ENCODE data around the gene PODXL.
"Not testable (repeated sequence)": the region's sequence is repeated elsewhere in the genome, so short reads cannot be mapped to it uniquely, and the experiment has no call there.

The PODXL gene

DNA sequence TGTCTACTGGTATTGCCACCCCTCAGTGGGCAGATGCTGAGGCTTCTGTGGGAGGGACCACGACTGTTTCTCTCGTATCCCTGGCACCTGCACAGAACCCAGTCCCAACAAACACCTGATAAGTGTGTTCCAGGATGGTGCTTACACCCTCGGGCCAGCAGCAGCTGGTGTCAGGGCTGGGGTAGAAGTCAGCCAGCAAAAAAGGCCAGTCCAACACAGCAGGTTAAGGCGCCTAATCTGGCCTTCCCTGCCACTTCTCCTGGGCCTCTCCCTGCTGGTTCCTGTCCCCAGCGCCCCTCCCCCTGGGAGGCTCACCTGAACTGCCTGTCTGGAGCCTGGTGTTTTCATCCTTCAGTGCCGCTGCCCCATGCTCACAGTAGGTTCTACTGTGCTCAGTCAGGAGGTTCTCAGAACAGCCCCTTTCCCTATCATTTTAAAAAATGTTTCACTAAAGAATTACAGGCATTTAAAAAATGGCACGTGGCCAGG is 20.0 kb downstream of the PODXL start:
- DNase-seq = no peak

DNA sequence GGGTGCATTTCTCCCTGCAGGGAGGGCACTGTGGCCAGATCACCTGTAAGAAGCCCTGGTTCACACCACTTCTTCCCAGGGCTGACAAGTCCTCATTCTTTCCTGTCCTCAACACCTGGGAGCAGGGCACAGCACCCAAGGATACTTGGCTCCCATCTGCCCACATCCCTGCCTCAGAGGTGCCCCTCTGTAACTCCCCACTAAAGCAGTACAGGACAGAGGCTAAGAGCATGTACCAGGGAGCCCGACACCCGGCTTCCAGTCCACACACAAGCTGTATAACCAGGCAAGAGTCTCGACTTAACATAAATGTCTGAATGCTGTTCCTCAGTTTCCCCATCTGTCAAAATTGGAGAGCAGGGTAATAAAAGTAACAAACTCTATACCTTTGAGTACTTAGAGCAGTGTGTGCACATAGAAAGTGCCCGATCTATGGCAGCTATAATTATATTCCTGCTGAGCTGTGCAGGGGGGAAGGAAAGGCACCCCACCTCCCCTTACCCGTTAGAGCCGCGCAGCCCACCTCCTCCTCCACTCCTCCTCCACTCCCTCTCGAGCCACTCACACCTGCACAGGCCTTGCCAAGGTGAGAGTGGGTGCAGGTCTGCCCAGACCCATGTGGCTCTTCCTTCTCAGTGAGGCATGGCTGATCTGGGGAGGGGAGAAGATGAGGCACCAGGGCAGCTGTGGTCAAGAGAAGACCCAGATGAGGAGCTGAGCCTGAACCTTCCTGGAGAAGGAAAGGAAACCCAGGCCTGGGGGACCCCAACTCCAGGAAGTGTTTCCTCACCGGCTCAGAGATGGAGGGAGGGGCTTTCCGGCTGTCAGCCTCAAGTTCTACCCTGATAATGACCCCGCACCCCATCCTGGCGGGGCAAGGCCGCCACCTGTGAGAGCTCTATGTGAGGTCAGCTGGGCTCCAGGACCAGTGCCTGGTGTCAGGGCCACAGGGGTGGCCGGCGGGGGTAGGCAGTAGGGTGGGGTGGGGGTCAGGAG is 22.6 kb downstream of the PODXL start:
- DNase-seq = no peak

DNA sequence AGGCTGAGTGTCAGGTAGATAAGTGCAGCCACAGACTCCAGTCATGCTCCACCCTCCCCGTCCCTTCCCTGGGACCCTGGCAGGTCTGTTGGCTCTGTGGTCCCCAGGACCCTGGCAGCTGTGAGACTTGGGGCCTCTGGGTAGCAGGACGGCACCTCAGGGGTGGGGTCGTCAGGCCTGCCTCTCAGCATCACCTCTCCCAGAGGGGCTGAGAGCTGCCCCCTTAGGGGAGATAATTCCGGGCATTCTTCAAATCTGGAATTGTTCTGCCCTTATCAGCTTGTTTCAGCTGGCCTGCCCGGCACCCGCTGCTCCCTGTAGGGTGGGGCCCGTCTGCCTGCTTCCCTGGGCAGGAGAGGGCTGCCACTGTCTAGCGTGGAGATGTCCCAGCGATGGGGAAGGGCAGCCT is 23.3 kb downstream of the PODXL start:
- DNase-seq = no peak

DNA sequence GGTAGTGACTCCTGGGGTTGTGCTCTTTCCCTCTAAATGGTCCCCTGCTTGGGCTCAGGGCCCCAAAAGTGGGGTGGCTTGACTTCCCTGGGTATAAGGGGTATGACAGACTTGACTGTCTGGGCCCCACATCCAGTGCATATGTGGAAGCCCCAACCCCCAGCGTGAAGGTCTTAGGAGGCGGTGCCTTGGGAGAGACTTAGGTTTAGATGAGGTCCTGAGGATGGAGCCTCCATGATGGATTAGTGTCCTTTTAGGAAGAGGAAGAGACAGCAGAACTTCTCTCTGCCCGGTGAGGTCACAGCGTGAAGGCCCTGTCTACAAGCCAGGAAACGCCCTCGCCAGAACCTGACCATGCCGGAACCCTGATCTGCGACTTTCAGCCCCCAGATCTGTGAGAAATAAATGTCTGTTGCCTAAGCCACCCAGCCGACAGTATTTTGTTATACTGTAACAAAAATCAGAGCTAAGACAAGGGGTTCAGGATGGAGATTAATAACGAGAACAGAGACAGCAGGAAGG is 23.8 kb downstream of the PODXL start:
- DNase-seq = no peak

DNA sequence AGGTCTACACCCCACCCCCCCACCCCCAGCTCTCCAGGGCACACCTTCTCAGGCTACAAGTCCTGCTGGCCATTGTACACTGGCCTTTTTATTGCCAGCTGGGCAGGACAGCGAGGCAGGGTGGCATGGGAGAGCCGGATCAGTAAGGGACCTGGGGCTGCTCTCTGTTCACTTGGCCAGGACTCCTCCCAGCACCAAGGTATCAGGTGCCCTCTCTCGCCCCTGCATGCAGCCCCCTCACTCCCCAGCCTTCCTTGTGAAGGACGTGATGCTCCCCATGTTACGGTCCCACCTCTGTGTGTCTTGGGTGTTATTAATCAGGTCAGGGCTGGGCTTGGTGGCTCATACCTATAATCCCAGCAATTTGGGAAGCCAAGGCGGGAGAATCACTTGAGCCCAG is 26.3 kb downstream of the PODXL start:
- no peak for DNase-seq

DNA sequence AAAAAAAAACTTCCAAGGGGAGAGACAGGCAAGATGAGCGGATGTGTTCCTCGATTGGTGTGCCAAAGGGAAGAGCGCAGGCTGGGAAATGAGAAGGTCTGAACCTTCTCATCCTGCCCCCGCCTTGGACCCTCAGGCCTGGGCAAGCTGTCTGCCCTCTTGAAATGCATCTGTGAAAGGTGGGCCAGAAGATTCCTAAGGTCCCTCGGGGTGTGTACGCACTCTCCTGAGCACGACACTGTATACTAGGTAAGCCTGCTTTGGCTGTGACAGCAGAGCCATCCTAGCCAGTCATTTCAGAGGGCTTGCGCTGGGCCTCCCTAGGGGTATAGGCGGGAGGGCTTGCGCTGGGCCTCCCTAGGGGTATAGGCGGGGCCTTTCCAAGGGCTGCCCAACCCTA is 26.8 kb downstream of the PODXL start:
- DNase-seq = no peak

DNA sequence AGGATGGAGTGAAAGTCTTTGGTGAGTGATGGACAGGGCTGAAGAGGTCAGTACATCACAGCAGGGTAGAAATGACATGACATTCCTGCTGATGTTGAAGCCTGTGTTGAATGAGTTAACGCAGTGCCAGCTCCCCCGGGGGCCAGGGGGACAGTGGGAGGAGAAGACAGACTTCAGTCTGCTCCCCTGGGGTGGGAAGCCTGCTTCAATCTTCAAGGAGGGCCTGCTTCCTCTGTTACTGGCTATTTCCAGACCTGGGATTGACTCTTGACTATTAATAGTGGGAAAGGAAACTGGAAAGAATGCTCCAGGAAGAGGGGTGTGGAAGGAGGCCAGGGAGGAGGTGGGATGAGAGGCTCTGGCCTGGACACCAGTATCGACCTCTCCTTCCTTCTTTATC is 27.2 kb downstream of the PODXL start:
- no peak for DNase-seq

DNA sequence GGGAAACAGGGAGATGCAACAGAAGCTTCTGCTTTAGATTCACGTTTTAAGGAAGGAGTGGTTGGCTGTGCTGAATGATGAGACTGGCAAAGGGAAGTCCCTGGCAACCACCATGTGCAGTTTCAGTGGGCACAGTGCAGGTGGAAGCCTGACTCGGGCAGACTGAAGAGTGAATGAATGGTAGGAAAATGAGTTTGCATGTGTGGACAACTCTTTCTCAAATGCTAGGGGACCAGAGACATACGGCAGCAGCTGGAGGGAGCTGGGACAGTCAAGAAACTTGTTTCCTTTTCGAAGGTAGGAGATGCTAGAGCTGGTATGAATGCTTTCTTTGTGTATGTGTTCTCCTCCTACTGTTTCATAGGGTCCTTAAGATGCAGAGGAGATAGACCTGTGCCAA is 29.0 kb downstream of the PODXL start:
- peak; percentile 25 for DNase-seq

DNA sequence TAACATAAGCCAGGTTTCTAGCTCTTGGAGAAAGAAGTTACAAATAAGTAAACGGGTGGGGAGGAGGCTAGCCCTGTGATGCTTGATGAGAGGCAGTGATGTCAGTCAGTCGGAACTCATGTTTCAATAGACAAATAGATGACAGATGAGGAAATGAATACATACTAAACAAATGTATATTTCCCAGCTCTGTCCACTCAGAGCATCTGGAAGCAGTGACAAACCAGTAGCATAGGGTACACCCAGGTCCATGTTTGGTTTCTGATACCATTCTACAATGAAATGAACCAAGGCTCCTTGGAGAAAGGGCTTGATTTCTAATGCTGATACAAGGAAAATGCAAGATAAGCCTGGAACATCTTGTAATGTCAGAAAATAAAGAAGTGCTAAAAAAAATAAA is 30.6 kb downstream of the PODXL start:
- no peak for DNase-seq

DNA sequence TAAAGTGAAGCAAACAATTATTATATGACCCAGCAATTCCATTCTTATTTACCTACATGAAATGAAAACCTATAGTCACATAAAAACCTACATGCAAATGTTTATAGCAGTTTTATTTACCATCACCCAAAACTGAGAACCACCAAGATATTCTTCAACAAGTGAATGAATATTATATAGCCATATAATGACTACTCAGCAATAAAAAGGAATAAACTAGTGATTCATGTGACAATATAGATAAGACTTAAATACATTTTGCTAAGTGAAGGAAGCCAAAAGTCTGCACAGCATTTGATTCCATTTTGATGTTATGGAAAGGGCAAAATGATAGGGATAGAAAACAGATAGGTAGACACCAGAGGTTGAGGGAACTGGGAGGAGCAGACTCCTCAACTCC is 31.7 kb downstream of the PODXL start:
- no peak for DNase-seq

DNA sequence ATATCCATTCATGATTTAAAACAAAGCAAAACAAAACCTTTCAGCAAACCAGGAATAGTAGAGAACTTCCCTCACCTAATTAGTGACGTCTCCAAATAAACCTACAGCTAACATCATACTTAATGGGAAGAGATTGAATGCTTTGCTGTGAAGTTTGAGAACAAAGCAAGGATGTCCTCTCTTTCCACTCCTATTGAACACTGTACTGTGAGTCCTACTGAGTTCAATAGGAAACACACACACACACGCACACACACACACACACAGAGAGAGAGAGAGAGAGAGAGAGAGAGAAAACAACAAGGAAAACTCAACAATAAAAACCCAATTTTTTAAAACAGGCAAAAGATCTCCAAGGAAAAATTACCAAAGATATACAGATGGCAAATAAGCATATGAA is 32.3 kb downstream of the PODXL start:
- no peak for DNase-seq

DNA sequence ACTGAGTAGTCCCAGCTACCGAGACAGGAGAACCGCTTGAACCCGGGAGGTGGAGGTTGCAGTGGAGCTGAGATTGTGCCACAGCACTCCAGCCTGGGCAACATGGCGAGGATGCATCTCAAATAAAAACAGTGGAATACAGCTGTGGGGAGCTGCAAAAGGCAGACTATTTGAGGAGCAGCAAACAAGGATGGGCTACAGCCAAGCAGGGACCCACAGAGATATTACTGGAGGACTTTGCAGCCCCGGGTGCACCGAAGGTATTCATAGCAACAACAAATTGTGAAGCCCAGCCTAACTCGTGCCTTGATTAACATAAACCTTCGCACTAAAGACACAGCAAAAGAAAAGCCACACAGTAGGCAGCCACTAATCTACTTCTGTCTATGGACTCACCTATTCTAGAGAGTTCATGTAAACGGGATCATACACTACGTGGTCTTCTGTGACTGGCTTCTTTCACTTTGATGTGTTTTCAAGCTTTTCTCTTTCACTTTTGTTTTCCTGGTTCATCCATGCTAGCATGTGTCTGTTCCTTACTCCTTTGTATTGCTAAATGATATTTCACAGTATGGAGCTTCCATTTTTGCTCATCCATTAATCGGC is 34.0 kb downstream of the PODXL start:
- DNase-seq = peak; percentile 69

DNA sequence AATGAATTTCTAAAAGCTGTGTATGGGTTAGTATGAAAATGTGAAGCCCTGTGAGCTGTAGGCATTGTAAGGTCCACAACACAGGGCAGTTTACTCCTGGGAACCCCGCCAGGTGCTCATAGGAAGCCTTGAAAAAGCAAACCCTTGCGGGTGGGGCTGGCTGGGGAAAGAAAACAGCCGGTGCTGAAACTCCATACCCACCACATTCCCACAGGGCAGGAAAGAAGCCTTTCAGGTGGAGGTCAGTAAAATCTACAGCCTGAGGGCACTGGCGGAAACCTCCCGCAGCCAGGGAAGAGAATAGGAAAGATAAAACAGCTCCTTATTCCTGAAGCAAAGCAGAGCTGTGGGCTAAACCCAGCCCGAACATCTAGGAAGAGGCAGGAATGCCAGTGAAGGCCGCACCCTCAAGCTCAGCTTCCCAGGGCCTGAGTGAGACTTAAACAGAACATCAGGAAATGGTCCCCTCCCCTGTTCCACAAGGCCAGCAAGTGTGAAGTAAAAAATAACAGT is 34.7 kb downstream of the PODXL start:
- no peak for DNase-seq

DNA sequence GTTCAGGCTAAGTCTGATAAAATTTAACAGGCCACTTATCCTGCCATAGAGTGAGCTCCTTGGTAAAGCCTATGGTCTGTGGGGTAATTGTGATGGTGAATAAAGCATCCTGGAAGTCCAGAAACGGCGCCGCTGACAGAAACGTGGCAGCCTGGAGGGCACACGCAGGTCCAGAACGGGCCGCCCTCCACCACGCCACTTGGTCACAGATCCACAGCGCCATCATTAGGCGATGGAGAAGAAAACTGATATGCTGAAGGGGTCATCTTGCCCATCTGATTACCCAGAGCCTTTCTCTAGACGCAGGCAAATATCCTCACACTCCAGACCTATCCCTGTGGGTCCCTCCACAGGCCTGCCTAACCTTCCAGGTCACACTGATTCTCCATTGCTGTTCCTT is 37.8 kb downstream of the PODXL start:
- DNase-seq = no peak

DNA sequence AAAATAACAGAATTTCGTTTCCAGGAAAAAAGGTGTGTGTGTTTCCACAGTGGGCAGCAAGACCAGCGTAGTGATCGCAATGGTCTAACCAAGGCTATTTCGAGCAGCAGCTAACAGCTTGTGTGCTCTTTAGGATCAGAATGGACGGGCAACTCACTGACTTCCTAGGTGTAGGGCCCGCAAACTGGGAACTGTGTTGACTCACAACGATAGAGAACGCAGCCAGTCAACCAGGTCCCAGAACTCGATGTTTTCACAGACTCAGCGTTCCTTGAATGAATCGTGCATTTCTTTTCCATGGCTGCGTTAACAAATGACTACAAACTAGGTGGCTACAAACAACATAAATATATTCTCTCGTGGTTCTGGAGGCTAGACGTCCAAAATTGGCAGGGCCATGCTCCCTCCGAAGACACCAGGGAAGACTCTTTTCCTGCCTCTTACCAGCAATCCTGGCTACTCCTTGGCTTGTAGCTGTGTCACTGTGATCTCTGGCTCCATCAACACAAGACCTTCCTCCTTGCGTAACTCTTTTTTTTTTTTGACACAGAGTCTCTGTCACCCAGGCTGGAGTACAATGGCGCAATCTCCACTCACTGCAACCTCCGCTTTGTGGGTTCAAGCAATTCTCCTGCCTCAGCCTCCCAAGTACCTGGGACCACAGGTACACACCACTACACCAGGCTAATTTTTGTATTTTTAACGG is 39.1 kb downstream of the PODXL start:
- DNase-seq = peak; percentile 26

DNA sequence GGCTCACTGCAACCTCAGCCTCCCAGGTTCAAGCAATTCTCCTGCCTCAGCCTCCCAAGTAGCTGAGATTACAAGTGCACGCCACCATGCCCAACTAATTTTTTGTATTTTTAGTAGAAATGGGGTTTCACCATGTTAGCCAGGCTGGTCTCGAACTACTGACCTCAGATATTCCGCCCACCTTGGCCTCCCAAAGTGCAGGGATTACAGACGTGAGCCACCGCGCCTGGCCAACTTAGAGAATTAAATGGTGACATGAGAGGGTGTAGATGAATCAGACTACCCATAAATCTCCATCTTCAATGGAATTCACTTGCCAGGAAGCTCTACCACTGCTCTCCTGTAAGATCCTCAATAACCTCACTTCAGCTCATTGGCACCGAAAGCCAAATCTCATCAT is 41.0 kb downstream of the PODXL start:
- DNase-seq = not testable (repeated sequence)

DNA sequence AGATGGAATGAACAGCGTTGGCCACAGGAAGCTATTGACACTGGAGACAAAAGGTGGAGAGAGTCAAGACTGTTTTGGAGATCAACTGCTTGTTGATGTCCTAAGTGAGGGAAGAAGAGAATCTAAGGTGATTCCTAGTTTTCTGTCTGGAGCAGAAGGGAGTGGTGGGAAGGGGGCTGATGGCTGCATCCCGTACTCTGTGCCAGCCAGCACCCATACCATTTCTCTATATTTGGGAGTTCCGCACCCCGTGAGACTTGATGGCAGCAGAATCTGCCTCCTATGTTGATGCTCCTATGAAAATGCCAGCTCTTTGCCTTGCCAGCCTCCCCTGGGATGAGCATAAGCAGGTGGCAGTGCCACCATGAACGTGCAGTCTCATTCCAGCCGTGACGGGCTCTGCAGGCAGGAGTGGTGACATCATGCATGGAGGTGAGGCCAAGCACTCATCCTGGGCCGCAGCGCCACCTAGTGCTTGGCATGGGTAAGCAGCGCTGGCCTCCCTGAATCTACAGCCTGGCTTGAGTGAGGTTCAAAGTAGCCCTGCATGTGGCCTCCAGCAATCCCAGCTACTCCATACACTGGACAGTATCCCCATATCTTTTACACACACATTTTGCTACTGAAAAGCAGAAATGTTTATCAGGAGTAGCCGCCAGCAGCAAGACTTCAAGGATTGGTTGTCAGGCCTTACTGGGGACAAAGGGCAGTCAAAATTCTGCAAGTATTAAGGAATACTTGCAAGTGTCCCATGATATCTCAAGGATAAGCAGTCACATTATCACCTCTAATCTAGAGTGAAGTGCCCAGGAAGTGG is 43.0 kb downstream of the PODXL start:
- DNase-seq = peak; percentile 73

DNA sequence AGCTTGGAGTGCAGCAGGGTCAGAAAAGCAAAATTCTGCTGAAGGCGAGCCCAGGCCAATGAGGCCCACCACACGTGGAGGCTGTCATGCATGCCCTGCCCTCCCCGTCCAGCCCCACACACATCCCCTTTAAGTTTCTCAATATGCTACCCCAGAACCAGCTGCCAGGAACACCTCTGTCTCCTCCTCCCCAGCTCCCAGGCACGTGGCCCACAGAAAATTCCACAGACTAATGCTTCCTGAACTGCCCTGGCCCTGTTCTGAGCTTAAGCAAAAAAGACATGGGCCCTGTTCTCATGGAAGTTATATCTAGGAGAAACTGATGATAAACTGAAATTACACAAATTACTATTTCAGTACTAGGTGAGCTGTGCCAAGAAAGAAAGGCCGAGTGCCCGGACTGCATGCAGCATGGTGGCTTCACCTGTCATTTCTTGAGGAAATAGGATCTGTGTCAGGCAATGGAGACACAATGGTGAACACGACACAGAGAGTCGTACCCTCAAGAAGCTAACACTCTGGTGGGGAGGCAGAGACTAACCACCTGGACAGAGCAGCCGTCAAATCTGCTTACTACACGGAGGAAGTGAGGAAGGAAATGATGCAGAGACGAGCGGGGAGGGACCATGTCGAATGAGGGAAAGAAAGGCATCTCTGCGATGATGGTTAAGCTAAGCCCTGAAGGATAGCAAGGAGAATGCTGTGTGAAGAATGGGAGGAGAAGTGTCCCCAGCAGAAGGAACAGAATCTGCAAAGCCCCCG is 44.5 kb downstream of the PODXL start:
- DNase-seq = no peak

DNA sequence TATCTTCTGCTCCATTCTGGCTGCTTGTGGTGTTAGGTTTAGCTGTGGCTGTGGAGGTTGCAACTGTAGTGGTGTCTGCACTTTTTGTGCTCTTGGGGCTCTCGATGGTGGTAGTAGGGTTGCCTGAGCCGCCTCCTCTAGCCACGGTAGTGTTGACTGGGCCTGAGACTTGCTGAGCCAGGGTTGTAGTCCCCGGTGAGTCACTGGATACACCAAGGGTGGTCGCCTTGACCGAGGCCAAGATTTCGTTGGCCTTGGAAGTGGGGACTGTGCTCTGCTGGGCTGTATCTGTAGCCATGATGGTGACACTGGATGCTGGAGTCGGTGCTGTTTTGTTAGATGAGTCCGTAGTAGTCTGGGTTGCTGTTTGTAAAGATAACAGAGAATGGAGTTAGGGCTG is 45.4 kb downstream of the PODXL start:
- no peak for DNase-seq

DNA sequence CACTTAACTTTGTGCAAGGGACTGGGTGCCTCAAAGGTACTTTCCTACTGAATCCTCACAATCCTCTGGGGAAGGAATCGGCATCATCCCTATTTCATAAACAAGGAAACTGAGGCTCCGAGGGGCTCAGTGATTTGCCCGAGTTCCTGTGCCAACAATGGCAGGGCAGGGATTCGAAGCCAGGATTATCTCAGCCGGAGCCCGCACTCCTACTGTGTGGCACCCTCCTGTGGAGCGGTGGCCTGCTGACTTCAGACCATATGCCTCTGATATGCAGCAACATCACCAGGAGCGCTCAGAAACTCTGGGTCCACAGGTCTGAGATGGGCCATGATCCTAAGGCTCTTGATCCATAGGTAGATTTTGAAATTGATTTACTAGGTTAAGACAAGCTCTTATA is 46.6 kb downstream of the PODXL start:
- DNase-seq = no peak

DNA sequence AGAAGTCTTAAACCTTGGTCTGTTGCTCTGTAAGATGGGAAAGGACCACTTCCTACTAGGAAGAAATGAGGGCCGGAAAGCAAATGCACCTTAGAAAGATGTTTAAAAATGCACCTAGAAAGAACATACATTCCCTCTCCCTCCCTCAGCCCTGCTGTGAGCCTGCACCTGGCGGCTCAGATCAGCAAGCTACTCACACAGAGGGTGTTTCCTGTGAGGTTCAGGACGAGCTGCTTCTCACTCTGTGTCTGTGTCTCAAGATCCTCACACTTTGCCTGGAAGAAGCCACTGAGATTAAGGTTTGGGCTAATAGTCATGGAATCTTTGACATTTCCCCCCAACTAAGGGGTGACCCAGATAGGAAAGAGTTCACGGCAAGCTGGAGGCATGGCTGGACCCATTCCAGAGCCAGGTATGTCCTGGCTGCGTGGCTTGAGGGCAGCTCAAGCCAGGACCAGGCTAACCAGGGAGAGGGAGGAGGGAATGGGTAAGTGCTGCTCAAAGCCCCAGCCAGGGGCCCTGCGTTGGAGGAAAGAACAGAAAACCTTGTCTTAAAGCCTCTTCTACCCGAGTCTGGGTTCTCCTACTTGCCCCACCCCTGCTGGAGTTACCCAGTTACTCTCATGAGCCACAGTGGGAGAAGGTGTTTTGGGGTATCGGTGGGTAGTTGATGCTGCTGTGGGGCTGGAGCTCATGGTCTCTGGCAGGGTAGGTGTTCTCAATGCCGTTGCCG is 47.5 kb downstream of the PODXL start:
- no peak for DNase-seq

Data from inflammatory macrophage treated with lipopolysaccharide for 4 hours (primary cell).